Activated CD4-positive, alpha-beta T cell treated with anti-CD3 and anti-CD28 coated beads, Interleukin-2, amount 50 U/mL, for 48 hours (primary cell): ENCODE data around the gene STRN.
"Not testable (repeated sequence)": the region's sequence is repeated elsewhere in the genome, so short reads cannot be mapped to it uniquely, and the experiment has no call there.

Source experiments
- DNase-seq, 2 experiments: peaks; one replicate each; pipeline ENCODE4 v3.0.0-alpha.2; 2020

Gene STRN

GRCh38 chr2:36963734-36964133 is 2.6 kb downstream of the STRN start:
- no peak for DNase-seq

- no peak for DNase-seq
Observed at GRCh38 chr2:36963106-36963505, 3.2 kb downstream of the STRN start.

GRCh38 chr2:36960773-36961172 is 5.6 kb downstream of the STRN start:
- DNase-seq = no peak

GRCh38 chr2:36960005-36960675 is 6.2 kb downstream of the STRN start:
- no peak for DNase-seq

- no peak for DNase-seq
Observed at GRCh38 chr2:36954977-36955607, 11.2 kb downstream of the STRN start.

GRCh38 chr2:36952748-36953197 is 13.6 kb downstream of the STRN start:
- DNase-seq = no peak

GRCh38 chr2:36951574-36951973 is 14.8 kb downstream of the STRN start:
- DNase-seq = no peak

GRCh38 chr2:36951027-36951518 is 15.3 kb downstream of the STRN start:
- no peak for DNase-seq

- DNase-seq = no peak
Observed at GRCh38 chr2:36949845-36950244, 16.5 kb downstream of the STRN start.

- DNase-seq = not testable (repeated sequence)
Observed at GRCh38 chr2:36945240-36945639, 21.1 kb downstream of the STRN start.

GRCh38 chr2:36941867-36942266 is 24.5 kb downstream of the STRN start:
- no peak for DNase-seq

- DNase-seq = not testable (repeated sequence)
Observed at GRCh38 chr2:36936526-36936925, 29.8 kb downstream of the STRN start.

- DNase-seq = not testable (repeated sequence)
Observed at GRCh38 chr2:36931688-36932087, 34.6 kb downstream of the STRN start.

- DNase-seq = not testable (repeated sequence)
Observed at GRCh38 chr2:36930787-36931410, 35.4 kb downstream of the STRN start.

- not testable (repeated sequence) for DNase-seq
Observed at GRCh38 chr2:36926175-36927132, 39.9 kb downstream of the STRN start.

GRCh38 chr2:36922629-36923028 is 43.7 kb downstream of the STRN start:
- DNase-seq = not testable (repeated sequence)

- DNase-seq = no peak
Observed at GRCh38 chr2:36921984-36922383, 44.4 kb downstream of the STRN start.

GRCh38 chr2:36919041-36919837 is 47.1 kb downstream of the STRN start:
- no peak for DNase-seq

GRCh38 chr2:36918307-36918706 is 48.0 kb downstream of the STRN start:
- DNase-seq = no peak

- no peak for DNase-seq
Observed at GRCh38 chr2:36915627-36916026, 50.7 kb downstream of the STRN start.

GRCh38 chr2:36912695-36913094 is 53.6 kb downstream of the STRN start:
- no peak for DNase-seq

GRCh38 chr2:36911012-36911411 is 55.3 kb downstream of the STRN start:
- no peak for DNase-seq
